Keratinocyte (primary cell): Measurements from ENCODE around the gene PTPRF. TPM values are rescaled to one million over a fixed set of nuclear protein-coding genes. Genes with fewer than 3 reads are reported as not detected.

Experiments
- DNase-seq: peaks from one replicate; pipeline ENCODE4 v3.0.0-alpha.2; 2011; ENCODE audit warnings: low read depth, missing footprints, low spot score
- FAIRE-seq: peaks from 2 replicates; lab custom pipeline; 2011; peaks lifted over from hg19 to GRCh38; lab: Jason Lieb, UNC
- H2AFZ ChIP-seq: 2 replicates; pipeline ENCODE4 v1.6.0; 2012; ENCODE audit warnings: low read length, control low read depth, inconsistent platforms; ENCODE audit not compliant: control insufficient read depth
- H3K27ac ChIP-seq: 2 replicates; pipeline ENCODE4 v1.5.1; 2011; ENCODE audit warnings: low read length; ENCODE audit not compliant: control insufficient read depth, insufficient read depth
- H3K27me3 ChIP-seq: 3 replicates; pipeline ENCODE4 v1.6.0; 2011; ENCODE audit warnings: low read length; ENCODE audit not compliant: control insufficient read depth, insufficient read depth; ENCODE audit errors: extremely low read depth
- H3K36me3 ChIP-seq, 2 experiments: 2 replicates in 1 of 2; 3 replicates in 1 of 2; pipeline ENCODE4 v1.5.1; 2011; ENCODE audit warnings: low read length in 2 of 2, mild to moderate bottlenecking in 1 of 2; ENCODE audit not compliant: control insufficient read depth in 2 of 2, insufficient read depth in 2 of 2; ENCODE audit errors: extremely low read depth in 1 of 2
- H3K4me1 ChIP-seq: 3 replicates; pipeline ENCODE4 v1.5.1; 2011; ENCODE audit warnings: low read length; ENCODE audit not compliant: control insufficient read depth, insufficient read depth; ENCODE audit errors: extremely low read depth
- H3K4me2 ChIP-seq: 3 replicates; pipeline ENCODE4 v1.6.0; 2011; ENCODE audit warnings: low read depth, low read length; ENCODE audit not compliant: control insufficient read depth, insufficient read depth; ENCODE audit errors: extremely low read depth
- H3K4me3 ChIP-seq, 3 experiments: fragments of 200-600 bp in 1 of 3; sonication (generic) in 1 of 3; 2 replicates in 2 of 3; 3 replicates in 1 of 3; pipeline ENCODE4 v1.5.1; 2011 to 2016; ENCODE audit warnings: low read length in 3 of 3, mild to moderate bottlenecking in 3 of 3, control low read depth in 2 of 3, inconsistent platforms in 1 of 3, low read depth in 1 of 3, mixed read lengths in 1 of 3, mixed run types in 1 of 3, moderate library complexity in 1 of 3; ENCODE audit not compliant: control insufficient read depth in 2 of 3, insufficient read depth in 2 of 3; ENCODE audit errors: extremely low read depth in 1 of 3
- H3K79me2 ChIP-seq: 2 replicates; pipeline ENCODE4 v1.6.0; 2012; ENCODE audit warnings: low read length; ENCODE audit not compliant: control insufficient read depth, insufficient read depth
- H3K9ac ChIP-seq: 3 replicates; pipeline ENCODE4 v1.6.0; 2011; ENCODE audit warnings: low read length; ENCODE audit not compliant: control insufficient read depth, insufficient read depth; ENCODE audit errors: extremely low read depth
- H3K9me1 ChIP-seq: 3 replicates; pipeline ENCODE4 v1.6.0; 2011; ENCODE audit warnings: low read length; ENCODE audit not compliant: control insufficient read depth, insufficient read depth; ENCODE audit errors: extremely low read depth
- H3K9me3 ChIP-seq: 2 replicates; pipeline ENCODE4 v1.5.1; 2012; ENCODE audit warnings: low read depth, low read length; ENCODE audit not compliant: control insufficient read depth
- H4K20me1 ChIP-seq: 3 replicates; pipeline ENCODE4 v1.6.0; 2011; ENCODE audit warnings: low read length; ENCODE audit not compliant: control insufficient read depth, insufficient read depth; ENCODE audit errors: extremely low read depth
- CTCF ChIP-seq, 3 experiments: IDR thresholded peaks in 1 of 3; conservative IDR thresholded peaks in 1 of 3; optimal IDR thresholded peaks in 1 of 3; 2 replicates in 2 of 3; 3 replicates in 1 of 3; pipeline versions ENCODE3 to v1.5.1; 2011; ENCODE audit warnings: low read length in 3 of 3, mild to moderate bottlenecking in 3 of 3, moderate library complexity in 2 of 3, control low read depth in 1 of 3, inconsistent platforms in 1 of 3; ENCODE audit not compliant: insufficient read depth in 2 of 3; ENCODE audit errors: extremely low read depth in 1 of 3
- EZH2 ChIP-seq: IDR thresholded peaks from one replicate; pipeline ENCODE4 v1.6.1; 2012; ENCODE audit warnings: inconsistent platforms, mild to moderate bottlenecking, low read length, moderate library complexity
- dilution Hi-C: fragments of 300-500 bp; cut with MboI; formaldehyde crosslinking; loops from one replicate; pipeline ENCODE4 v1.7.0; 2020; ENCODE audit warnings: low sequenced_read_pairs; ENCODE audit not compliant: extremely low pct_ligation_motif_present
- polyA plus RNA-seq, 5 experiments: library from polyadenylated mRNA; depleted of rRNA in 3 of 5; stranded (reverse) in 3 of 5; stranded (forward) in 1 of 5; unstranded in 1 of 5; fragments of >200 nt; gene quantifications; 1 replicate in 1 of 5; 2 replicates in 3 of 5; 3 replicates in 1 of 5; pipeline versions ENCODE4 v1.2.1 to v1.2.3, GENCODE V29; 2011 to 2012; ENCODE audit warnings: missing spikeins in 2 of 5, low read depth in 1 of 5, low replicate concordance in 1 of 5

The PTPRF gene
- polyA plus RNA-seq, 1 donor (not counting 4 experiments of a cell fraction or from before 2014, with no cell fraction given): 161 TPM

GRCh38 chr1:43617668-43618067, 87.0 kb downstream of the PTPRF start:
- Histone ChIP-seq H3K27me3 (no peaks in the 10 kb centered on the region), H3K4me2 (no peak overlapping the region), H4K20me1 (no peaks in the 10 kb centered on the region), H3K79me2 (no peaks in the 10 kb centered on the region), H2AFZ (no peak overlapping the region), H3K9me3 (no peaks in the 10 kb centered on the region), H3K4me3 (no peak overlapping the region), H3K27ac (no peak overlapping the region), H3K9me1 (no peaks in the 10 kb centered on the region), H3K9ac (no peak overlapping the region), H3K4me1 (no peaks in the 10 kb centered on the region), H3K36me3 (peaks cover 58 to 65% of the 10 kb centered on the region in 2 experiments)
- dilution Hi-C loops: no loop called here
- no peak for FAIRE-seq
- DNase-seq: no peak
- no peak for TF ChIP-seq CTCF (optimal IDR thresholded peaks at IDR 0.05 in 1 of 3, IDR thresholded peaks at IDR 0.05 in 1 of 3, conservative IDR thresholded peaks at IDR 0.05 in 1 of 3; ENCODE audit: extremely low read depth in 1 of 3, insufficient read depth in 2 of 3, low read length in 3 of 3)
- TF ChIP-seq EZH2: no peak

GRCh38 chr1:43618521-43619313, 88.0 kb downstream of the PTPRF start:
- no peak for DNase-seq
- H4K20me1 ChIP-seq: no peaks in the 10 kb centered on the region
- no peak for FAIRE-seq
- H3K9me1 ChIP-seq: no peaks in the 10 kb centered on the region
- H2AFZ ChIP-seq: no peak overlapping the region
- no peak overlapping the region for H3K4me3 ChIP-seq
- no peak overlapping the region for H3K4me2 ChIP-seq
- no peaks in the 10 kb centered on the region for H3K4me1 ChIP-seq
- peaks cover 52 to 65% of the 10 kb centered on the region in 2 experiments for H3K36me3 ChIP-seq
- no peaks in the 10 kb centered on the region for H3K27me3 ChIP-seq
- no peaks in the 10 kb centered on the region for H3K9me3 ChIP-seq
- dilution Hi-C loops: no loop called here
- no peak for TF ChIP-seq CTCF (optimal IDR thresholded peaks at IDR 0.05 in 1 of 3, IDR thresholded peaks at IDR 0.05 in 1 of 3, conservative IDR thresholded peaks at IDR 0.05 in 1 of 3; ENCODE audit: extremely low read depth in 1 of 3, insufficient read depth in 2 of 3, low read length in 3 of 3)
- no peak for TF ChIP-seq EZH2
- no peak overlapping the region for H3K9ac ChIP-seq
- H3K27ac ChIP-seq: no peak overlapping the region
- H3K79me2 ChIP-seq: no peaks in the 10 kb centered on the region
